Activated CD4-positive, alpha-beta T cell treated with anti-CD3 and anti-CD28 coated beads, Interleukin-2, amount 50 U/mL, for 16 hours (primary cell): Measurements from ENCODE around the gene PLD2.

ENCODE experiments used
- DNase-seq: peaks from one replicate; pipeline ENCODE4 v3.0.0-alpha.2; 2020

PLD2 gene

GRCh38 chr17:4806777-4807604 lies at the start of gene PLD2:
Gene PLD2, plus strand, starts transcription at chr17:4807152. Its CDS starts 621 bp downstream, at chr17:4807773.
- DNase-seq: peak; percentile 87

GRCh38 chr17:4759776-4760236 lies 47.1 kb upstream of the PLD2 start:
- no peak for DNase-seq

GRCh38 chr17:4764595-4764994 lies 42.4 kb upstream of the PLD2 start:
- DNase-seq: no peak

GRCh38 chr17:4766201-4766600 lies 40.8 kb upstream of the PLD2 start:
- no peak for DNase-seq

- no peak for DNase-seq
Measured at GRCh38 chr17:4766723-4767122, 40.2 kb upstream of the PLD2 start.

- DNase-seq: no peak
Measured at GRCh38 chr17:4768298-4768697, 38.7 kb upstream of the PLD2 start.

GRCh38 chr17:4769628-4770027 lies 37.3 kb upstream of the PLD2 start:
- no peak for DNase-seq

GRCh38 chr17:4771519-4772234 lies 35.3 kb upstream of the PLD2 start, which contains the start of gene TM4SF5:
Gene TM4SF5, plus strand, starts transcription at chr17:4771886. Its CDS starts 37 bp downstream, at chr17:4771923.
- DNase-seq: no peak

- DNase-seq: no peak
Measured at GRCh38 chr17:4772235-4772613, 34.7 kb upstream of the PLD2 start.

GRCh38 chr17:4777969-4778760 lies 28.8 kb upstream of the PLD2 start:
- DNase-seq: no peak

- no peak for DNase-seq
Measured at GRCh38 chr17:4780325-4780955, 26.5 kb upstream of the PLD2 start.

GRCh38 chr17:4782652-4783051 lies 24.3 kb upstream of the PLD2 start:
- DNase-seq: no peak

GRCh38 chr17:4785311-4786105 lies 21.4 kb upstream of the PLD2 start:
- DNase-seq: no peak

- peak; percentile 18 for DNase-seq
Measured at GRCh38 chr17:4786106-4786511, 20.8 kb upstream of the PLD2 start, which contains the start of gene VMO1. Gene VMO1, minus strand, starts transcription at chr17:4786364. Its CDS starts 12 bp downstream, at chr17:4786352.

- DNase-seq: no peak
Measured at GRCh38 chr17:4786516-4786915, 20.4 kb upstream of the PLD2 start.

GRCh38 chr17:4788159-4788806 lies 18.7 kb upstream of the PLD2 start:
- DNase-seq: no peak

- no peak for DNase-seq
Measured at GRCh38 chr17:4788807-4789700, 17.9 kb upstream of the PLD2 start, which contains the start of gene GLTPD2. Gene GLTPD2, plus strand, starts transcription at chr17:4788964. Its CDS starts 48 bp downstream, at chr17:4789012.

- no peak for DNase-seq
Measured at GRCh38 chr17:4789701-4789950, 17.3 kb upstream of the PLD2 start.

- DNase-seq: peak; percentile 87
Measured at GRCh38 chr17:4789951-4790704, 16.8 kb upstream of the PLD2 start.

GRCh38 chr17:4790705-4791088 lies 16.3 kb upstream of the PLD2 start:
- no peak for DNase-seq
